GM18907 (cell line): ENCODE data around the gene GAREM2.
"Not testable (repeated sequence)": the region's sequence is repeated elsewhere in the genome, so short reads cannot be mapped to it uniquely, and the experiment has no call there.

Source experiments
- ATAC-seq: cut with Tn5 transposase; IDR thresholded peaks from one replicate; pipeline ENCODE4 v1.9.1; 2021; ENCODE audit warnings: mild to moderate bottlenecking, moderate library complexity; ENCODE audit not compliant: unreplicated experiment

The GAREM2 gene

GRCh38 chr2:26172871-26173775, at the start of gene GAREM2:
TSS of gene GAREM2 (plus strand) at chr2:26173088. CDS start at chr2:26173221, 133 bp downstream.
- no peak for ATAC-seq

DNA sequence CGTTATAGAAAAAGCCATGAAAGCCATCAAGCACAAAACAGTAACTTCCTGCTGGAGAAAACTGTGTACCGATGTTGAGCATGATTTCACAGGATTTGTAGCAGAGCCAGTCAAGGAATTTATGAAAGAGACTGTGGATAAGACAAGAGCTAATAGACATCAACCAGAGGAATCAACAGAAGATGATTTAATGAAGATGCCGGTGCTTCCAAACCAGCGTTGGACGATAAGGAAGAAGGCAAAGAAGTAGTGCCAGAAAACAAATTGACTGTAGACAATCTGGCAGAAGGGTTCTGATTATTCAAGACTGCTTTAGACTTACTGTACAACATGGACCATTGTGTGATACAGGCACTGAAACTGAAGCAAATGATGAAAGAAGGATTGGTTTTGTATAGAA, 49.5 kb upstream of the GAREM2 start:
- ATAC-seq: no peak

GRCh38 chr2:26126074-26126473, 46.8 kb upstream of the GAREM2 start:
- no peak for ATAC-seq

- ATAC-seq: no peak
Observed at GRCh38 chr2:26128176-26128575, 44.7 kb upstream of the GAREM2 start.

DNA sequence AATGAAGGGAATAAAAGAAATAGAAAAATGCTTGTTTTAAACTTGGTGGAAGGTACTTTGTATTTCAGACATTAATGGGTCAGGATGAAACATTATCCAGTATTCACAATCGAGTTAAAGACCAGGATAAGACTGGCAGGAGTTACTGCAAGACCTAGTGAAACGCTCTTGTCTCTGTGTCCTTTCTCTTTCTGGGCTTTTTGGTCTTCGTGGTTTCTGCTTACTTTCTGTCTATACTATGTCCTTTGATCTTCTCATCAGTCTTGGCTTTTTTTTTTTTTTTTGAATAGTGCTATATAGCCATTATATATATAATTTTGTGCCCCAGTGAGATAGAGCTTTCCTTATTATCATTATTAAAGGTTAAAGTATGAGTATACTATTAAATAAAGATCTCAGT, 42.1 kb upstream of the GAREM2 start:
- no peak for ATAC-seq

DNA sequence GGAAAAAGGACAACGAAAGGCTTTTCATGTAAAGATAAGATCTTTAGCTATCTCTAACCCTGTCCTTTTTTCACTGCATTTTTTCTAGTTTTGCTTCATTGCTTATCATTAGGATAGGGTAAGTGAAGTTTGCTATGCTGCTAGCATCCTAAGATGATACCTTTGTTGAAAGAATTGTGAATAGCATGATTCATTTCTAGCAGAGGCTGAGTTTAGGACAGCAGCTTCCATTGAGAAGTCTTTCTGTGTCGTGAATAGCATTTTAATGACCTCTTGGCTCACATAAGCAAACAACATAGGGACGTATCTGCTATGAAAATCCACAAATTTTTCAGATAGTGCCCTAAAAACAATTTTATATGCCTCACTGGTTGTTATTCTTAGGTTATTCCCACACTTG, 36.4 kb upstream of the GAREM2 start:
- ATAC-seq: no peak

DNA sequence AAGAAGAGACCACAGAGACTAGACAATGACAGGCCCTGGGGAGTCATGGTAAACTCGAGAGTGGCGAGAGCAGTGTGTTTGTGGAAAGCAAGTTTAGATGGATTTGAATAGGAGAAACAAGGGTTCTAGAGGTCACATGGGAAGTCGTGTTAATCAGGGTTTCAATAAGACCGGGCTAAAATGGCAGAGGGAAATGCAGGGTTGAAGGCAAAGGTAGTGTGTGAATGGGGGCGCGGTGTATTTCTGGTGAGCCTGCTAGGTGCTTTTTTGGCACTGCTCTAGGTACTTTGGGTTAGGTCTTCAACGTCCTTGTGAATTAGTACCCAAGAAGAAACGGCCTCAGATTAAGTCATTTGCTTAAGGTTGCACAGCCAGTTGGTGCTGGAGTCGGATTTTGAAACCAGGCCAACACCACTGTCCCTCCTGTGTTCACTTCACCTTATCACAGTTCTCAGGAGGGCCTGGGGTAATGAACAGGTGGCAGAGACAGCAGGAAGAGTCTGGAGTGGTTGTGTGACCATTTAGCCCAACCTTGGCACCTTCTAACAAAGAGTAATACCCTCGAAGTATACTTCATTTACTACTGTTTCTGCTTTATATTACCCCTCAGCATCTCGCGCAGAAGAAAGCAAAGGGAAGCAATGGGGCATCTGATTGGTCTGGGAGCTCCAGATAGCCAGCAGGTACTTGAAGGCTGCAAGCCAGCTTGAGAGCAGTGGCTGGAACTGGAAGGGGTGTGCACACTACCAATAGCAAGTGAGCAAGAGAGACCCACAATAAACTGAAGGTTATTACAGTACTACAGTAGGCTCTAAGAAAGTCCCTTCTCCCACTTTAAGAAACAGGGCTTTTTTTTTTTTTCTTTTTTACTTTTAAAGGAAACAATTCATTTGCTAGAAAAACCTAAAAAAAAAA, 33.4 kb upstream of the GAREM2 start:
- no peak for ATAC-seq

DNA sequence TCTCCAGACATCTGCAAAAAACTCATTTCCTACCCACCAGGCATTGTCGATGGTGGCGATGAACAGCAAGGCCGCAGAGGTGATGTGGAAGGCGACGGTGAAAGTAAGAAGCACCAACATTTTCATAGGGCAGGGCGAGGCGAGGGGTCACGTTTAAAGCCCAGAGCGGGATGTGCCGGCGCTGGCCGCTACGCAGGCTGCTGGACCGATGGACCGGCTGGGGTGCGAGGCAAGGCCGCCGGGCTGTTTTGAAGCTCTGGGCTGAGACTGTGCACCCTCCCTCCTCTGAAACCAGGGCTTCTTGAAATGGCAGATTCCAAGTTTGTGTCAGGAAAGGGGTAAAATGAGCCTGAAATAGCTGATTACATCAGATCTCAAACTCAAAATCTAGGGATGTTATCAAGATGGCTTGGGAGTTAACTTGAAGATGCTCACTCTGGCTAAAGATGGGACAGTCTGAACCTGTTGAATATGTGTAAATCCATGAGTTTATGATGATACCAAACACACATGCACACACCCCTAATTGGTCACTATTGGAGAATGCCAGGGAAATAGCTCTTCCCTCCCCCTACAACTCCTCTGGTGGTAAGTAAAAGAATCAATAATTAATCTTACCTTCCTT, 31.6 kb upstream of the GAREM2 start:
- ATAC-seq: no peak

DNA sequence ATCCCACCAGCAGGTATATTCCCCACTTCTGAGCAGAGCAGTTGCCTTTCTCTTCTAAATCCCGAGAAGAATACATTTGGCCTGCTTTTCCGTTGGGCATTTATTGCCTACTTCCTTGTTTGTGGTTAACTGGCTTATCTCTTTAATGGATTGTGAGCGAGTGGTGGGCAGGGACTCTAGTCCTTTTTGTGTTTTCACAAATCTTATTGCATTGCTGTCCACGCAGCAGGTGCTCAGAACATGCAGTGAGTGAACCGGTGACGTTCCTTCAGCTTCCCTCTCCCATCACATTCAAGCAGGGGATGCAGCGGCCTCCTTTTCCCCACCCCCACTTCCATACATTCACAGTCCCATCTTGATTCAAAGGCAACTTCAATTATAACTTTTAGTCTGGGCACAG, 28.9 kb upstream of the GAREM2 start:
- no peak for ATAC-seq

GRCh38 chr2:26144953-26145680, 27.8 kb upstream of the GAREM2 start:
- peak; percentile 44 for ATAC-seq

- no peak for ATAC-seq
Observed at GRCh38 chr2:26148501-26148900, 24.4 kb upstream of the GAREM2 start.

- ATAC-seq: no peak
Observed at GRCh38 chr2:26150243-26150642, 22.6 kb upstream of the GAREM2 start.

- no peak for ATAC-seq
Observed at GRCh38 chr2:26157580-26157979, 15.3 kb upstream of the GAREM2 start.

GRCh38 chr2:26161926-26162325, 11.0 kb upstream of the GAREM2 start:
- no peak for ATAC-seq

GRCh38 chr2:26162963-26163362, 9.9 kb upstream of the GAREM2 start:
- ATAC-seq: no peak

DNA sequence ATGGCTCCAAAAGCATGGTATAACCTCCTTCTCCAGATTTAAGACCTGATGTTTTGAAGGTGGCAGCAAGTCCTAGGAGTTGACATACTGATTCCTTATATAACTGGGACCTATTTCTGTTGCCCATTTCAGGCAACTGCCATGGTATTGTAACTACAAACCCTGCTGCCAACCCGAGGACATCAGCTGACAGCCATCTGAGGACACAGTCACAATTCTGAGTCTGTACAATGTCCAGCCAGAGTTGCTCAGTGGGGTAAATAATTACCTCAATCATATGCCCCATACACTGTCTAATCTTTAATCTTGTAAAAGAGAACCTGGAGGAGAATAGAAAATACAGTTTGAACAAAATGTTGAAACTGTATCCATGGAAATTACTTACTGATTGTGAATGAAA, 8.7 kb upstream of the GAREM2 start:
- ATAC-seq: no peak

GRCh38 chr2:26164641-26165211, 8.2 kb upstream of the GAREM2 start:
- no peak for ATAC-seq

GRCh38 chr2:26165403-26165802, 7.5 kb upstream of the GAREM2 start:
- ATAC-seq: no peak

GRCh38 chr2:26166541-26166940, 6.3 kb upstream of the GAREM2 start:
- ATAC-seq: not testable (repeated sequence)

GRCh38 chr2:26168785-26169184, 4.1 kb upstream of the GAREM2 start:
- no peak for ATAC-seq
